IPS-NIHi11 (cell line): Measurements from ENCODE around the gene LYL1.

Source experiments
- DNase-seq: peaks from one replicate; pipeline ENCODE4 v3.0.0; 2012; ENCODE audit warnings: mixed read lengths, low spot score

The LYL1 gene

DNA sequence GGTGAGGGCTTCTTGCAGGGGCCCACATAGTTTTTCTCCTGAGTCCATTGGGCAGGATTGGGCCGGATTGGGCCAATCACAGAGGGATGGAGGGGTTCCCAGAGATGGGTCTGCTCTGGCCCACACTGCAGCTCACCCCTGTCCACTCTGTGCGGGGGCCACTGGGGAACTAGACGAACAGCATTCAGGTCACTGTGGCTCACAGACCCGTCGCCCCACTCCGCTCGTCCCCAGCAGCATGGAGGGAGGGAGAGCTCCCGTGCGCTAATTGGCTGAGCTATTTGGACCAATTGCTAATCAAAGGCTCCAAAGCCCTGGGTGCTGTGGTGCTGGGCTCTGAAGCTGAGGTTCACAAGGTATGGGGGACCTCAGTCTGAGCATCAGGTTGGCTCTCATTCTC is 26.7 kb upstream of the LYL1 start:
- no peak for DNase-seq

DNA sequence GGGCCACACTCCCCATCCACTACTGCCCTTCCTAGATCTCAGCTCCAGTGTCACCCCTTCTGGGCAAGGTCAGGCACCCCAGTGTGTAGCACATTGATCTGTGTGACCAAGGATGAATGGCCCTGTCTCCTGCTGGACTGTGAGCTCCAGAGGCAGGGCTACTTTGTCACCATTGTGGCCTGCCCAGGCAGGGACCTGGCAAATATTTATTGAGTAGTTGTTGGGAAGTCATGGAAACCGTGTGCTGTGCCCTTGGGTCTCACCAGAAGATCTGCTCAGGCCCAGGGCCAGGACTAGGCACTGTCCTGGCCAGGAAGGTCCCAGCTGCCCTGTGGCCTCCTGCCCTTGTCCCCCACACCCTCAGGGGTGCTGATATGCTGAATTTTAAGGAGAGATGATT is 25.9 kb upstream of the LYL1 start:
- DNase-seq, result no peak

DNA sequence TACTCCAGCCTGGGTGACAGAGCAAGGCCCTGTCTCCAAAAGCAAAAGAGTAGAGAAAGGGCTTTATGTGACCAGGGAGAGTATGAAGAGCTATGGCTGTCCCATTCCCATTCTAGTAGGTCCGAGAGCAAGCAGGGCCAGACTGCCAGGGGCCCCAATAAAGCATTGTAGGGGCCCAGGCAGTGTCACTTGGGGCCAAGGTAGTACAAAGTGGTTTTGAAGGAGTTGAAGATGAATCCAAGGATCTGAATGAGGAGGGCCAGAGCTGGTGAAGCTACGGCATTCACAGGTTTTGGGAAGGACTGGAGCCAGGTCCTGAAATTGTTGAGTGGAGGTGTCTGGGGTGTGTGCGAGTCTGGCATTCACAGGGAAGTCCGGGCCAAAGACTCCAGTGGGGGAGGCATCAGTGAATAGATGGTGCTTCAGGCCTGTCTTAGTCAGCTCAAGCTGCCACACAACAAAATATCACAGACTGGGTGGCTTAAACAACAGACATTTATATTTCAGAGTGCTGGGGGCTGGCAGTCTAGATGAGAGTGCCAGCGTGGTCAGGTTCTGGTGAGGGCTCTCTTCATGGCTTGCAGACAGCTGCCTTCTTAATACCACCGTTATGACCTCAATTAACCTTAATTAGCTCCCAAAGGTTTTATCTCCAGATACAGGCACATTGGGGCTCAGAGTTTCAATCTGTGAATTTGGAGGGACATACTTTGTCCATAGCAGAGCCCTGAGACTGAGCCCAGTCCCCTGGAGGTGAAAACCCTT is 25.3 kb upstream of the LYL1 start:
- no peak for DNase-seq

GRCh38 chr19:13127051-13127450 is 24.4 kb upstream of the LYL1 start:
- DNase-seq, result no peak

DNA sequence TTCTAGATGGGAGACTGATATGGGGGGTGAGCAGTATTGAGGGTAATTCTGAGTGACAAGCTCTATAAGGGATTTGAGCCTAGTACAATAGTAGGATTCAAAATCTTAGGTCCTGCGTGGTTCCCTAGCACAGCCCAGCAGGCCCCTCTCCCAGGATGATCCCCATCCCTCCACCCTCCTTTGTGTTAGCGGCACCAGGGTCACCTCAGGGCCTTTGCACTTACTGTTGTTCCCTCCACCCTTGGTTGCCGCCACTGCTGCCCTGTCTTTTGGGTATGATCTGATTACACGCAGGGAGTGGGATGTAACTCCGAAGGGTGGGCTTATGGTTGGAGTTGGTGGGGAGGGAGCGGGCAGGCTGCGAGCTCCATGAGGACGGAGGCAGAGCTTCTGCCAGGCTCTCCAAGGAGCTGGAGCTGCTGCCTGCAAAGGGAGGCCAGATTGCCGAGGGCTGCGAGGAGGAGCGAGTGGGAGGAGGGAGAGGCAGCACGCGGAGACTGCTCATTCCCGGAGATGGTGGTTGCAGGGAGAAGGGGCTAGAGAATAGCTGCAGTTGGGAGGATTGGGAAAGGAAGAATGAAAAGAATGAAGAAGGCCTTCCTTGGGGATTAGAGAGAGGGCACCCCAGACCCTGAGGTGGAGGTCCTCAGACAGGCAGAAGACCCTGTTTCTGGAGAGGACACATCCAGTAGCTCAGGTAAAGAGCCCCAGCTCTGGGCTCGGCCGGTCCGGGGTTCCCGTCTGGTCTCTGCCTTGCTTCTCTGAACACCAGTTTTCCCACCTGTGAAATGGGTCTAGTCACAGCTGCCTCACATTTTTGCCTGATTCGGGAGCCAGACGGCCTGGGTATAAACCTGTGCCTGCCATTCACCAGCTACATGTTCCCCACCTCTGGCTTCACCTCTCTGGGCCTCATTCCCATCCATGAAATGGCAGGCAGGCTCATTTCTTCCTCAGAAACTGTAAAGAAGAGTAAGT is 20.6 kb upstream of the LYL1 start:
- DNase-seq, result no peak

- DNase-seq, result no peak
Measured at GRCh38 chr19:13122275-13122878, 19.7 kb upstream of the LYL1 start.

GRCh38 chr19:13121551-13122274 is 19.1 kb upstream of the LYL1 start:
- DNase-seq, result no peak

GRCh38 chr19:13120817-13121216 is 18.2 kb upstream of the LYL1 start:
- DNase-seq, result no peak

DNA sequence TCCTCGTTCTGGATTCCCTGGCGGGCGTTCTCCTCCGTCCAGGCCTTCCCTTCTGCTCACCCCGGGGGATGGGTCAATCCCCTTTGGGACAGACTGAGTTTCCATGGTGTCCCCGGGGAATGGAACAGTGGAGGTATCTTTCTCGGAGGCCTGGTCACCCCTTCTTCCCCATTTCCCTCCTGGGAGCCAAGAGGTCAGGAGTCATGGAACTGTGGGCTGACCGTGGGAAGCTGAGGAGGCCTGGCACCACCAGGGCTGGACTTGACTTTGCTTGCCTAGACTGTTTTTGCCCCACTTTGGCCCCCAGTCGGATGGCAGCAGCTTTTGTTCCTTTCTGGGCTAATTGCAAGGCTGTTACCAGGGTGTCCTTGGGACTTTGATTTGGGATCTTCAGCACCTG is 17.4 kb upstream of the LYL1 start:
- no peak for DNase-seq

DNA sequence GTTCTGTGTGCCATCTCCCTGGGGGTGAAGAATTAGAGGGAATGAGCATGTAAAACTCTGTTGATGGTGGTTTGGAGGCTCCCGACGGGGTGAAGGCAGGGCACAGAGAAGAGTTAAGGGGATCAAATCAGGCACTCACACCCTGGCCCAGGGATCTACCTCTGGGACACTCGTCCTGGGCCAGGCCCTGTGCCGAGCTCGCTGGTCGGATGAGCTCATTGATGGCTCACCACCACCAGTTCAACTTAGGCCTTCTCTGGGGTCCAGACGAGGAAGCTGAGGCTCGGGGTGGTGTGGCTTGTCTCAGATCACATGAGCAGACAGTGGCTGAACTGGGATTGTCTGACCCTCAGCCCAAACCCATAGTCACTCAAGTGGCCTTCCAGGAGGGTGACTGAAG is 17.0 kb upstream of the LYL1 start:
- no peak for DNase-seq

DNA sequence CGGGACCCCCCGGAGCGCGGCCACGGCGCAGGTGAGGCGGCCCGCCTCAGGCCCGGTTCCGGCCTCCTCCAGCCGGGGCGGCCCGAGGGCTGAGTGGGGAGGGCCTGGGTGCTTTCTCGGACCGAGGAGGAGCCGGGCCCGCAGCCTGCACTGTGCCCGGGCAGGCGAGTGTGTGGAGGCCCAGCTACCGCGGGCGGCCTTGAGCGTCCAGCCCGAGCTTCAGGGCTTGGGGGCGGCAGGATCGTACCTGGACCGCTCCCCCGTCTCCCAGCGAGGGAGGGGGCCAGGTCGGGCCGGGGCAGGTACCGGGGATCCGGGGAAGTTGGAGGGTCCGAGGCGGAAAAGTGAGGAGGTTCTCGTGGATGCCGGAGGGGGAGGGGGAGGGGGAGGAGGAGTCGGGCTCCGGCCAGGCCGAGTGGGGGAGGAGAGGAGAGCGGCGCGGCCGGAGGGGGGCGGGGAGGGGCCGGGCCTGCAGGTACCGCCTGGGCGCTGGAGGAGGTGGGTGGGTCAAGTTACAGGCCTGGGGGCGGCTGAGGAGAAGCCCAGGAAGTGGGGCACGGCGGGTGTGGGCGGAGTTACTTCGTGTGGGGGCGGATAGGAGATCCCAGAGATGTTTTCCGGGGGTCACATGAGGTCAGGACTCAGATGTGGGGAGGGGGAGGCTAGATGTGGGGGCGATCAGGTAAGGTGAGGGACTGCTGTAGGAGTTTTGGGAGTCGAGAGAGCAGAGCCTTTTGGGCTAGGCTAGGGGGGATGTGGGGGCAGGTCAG is 16.0 kb upstream of the LYL1 start:
- peak; percentile 97 for DNase-seq

DNA sequence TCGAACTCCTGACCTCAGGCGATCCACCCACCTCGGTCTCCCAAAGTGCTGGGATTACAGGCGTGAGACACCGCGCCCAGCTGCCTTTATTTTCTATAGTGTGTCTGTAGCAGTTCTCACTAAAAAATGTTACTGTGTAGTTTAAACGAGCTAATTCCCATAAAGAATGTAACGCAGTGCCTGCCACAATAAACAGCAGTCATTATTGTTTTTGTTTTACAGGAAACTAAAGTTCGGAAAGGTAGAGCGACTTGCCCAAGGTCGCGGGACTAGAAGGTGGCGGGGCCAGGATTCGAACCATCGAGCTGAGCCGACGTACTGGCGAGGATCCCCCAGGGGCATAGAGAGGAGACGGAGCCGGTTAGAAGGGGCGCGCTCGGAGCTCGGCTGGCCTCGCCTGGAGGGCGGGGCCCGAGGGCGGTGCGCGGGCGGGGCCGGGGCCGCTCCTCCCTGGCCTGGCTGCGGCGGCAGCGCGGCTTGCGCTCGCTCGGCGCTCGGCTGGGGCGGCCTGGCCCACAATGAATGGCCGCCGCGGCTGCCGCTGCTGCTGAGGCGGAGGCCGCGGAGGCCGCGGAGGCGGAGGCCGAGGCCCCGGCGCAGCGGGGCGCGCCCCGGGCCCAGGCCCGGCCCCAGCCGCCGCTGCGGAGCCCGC is 15.2 kb upstream of the LYL1 start, which contains the start of gene NACC1:
NACC1 (plus strand) TSS at position 493 of the 652 bp plus-strand sequence. CDS start 16,944 bp downstream, outside the sequence.
- DNase-seq, result peak; percentile 96

DNA sequence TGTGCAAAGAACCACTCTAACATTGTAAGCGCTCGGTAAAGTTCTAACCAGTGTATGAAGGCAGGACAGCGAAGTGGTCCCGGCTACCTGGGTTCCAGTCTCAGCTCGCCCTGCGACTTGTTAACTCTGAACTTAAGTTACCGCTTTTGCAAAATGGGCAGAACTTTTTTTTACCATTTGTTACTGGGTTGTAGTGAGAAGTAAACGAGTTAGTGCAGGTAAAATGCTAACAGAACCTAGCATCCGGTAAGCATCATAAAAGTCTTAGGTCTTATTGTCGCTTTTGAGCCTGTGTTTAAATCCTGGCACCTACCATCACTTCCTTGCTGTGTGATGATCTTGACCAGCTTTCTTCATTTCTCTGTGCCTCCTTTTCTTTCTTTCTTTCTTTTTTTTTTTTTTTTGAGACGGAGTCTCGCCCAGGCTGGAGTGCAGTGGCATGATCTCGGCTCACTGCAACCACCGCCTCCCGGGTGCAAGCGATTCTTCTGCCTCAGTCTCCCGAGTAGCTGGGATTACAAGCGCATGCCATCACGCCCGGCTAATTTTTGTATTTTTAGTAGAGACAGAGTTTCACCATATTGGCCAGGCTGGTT is 14.6 kb upstream of the LYL1 start:
- DNase-seq, result no peak

- peak; percentile 87 for DNase-seq
Measured at GRCh38 chr19:13116282-13117175, 13.9 kb upstream of the LYL1 start, which contains the start of gene TRMT1. TSS of gene TRMT1 (minus strand) at chr19:13116740. CDS start at chr19:13116399, 341 bp downstream.

DNA sequence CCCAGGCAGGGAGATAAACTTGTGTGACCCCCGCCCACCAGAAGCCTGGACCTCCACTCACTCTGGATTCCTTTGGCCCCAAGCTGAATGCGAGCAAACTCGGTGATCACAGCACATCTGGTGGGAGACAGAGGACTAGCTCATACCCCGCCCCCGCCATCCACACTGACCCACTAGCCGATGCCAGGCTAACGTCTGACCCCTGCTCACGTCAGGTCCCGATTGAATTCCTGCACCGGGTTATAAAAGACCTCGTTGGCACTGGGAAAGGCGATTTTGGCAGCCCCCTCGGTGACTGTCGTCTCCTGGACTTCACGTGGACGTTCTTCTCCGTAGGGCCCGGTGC is 13.3 kb upstream of the LYL1 start:
- DNase-seq, result no peak

DNA sequence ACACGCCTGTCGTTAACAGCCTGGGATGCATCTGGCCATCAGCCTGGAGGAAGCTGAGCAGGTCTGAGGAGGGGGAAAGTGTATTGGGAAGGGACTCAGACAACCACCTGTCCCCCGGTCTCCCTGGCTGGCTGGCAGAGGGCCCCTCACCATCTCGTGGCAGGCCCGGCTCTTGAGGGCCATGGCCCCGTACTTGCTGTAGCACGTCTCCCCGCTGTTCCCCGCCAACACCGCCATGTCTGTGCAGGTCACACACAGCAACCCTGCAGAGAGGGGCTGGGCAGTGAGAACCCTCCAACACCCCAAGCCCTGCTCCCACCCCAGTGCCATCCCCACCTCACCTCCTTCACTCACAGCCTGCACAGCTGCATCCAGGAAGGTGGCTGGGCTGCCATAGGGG is 9.9 kb upstream of the LYL1 start:
- no peak for DNase-seq

GRCh38 chr19:13110099-13110610 is 7.5 kb upstream of the LYL1 start:
- DNase-seq, result no peak

- DNase-seq, result no peak
Measured at GRCh38 chr19:13109361-13110098, 6.9 kb upstream of the LYL1 start.
